Transverse colon (tissue), 4 donors: Measurements from ENCODE around the gene KRTAP10-3.

Source experiments
- CTCF ChIP-seq, 5 experiments: fragments of 200-600 bp in 3 of 5; fragments of 450-650 bp in 2 of 5; sonication (generic) in 3 of 5; IDR thresholded peaks; 1 replicate in 2 of 5; 2 replicates in 3 of 5; pipeline ENCODE4 v1.5.1; 2016 to 2017; ENCODE audit warnings: antibody characterized with exemption in 5 of 5, inconsistent platforms in 3 of 5, mild to moderate bottlenecking in 2 of 5, moderate library complexity in 1 of 5
- EP300 ChIP-seq: sonication (generic); formaldehyde crosslinking; IDR thresholded peaks from one replicate; pipeline ENCODE4 v1.6.1; 2017; ENCODE audit warnings: antibody characterized with exemption, low read depth
- POLR2A ChIP-seq: fragments of 450-650 bp; IDR thresholded peaks from one replicate; pipeline ENCODE4 v1.6.1; 2016; ENCODE audit warnings: antibody characterized with exemption, mild to moderate bottlenecking, moderate library complexity
- POLR2AphosphoS5 ChIP-seq, 3 donors: sonication (generic); formaldehyde crosslinking; IDR thresholded peaks; one replicate each; pipeline ENCODE4 v1.6.1; 2016; ENCODE audit warnings: antibody characterized with exemption in 3 of 3

GRCh38 chr21:44594406-44594916 is 35.9 kb upstream of the KRTAP10-3 start:
- TF ChIP-seq CTCF (IDR thresholded peaks at IDR 0.05) (no peak), POLR2AphosphoS5 (IDR thresholded peaks at IDR 0.05) (no peak), POLR2A (no peak), EP300 (no peak)
